ENCODE results near the gene TMEM120B. TPM values are rescaled to one million over a fixed set of nuclear protein-coding genes. Genes with fewer than 3 reads are reported as not detected.
"Not testable (repeated sequence)": the region's sequence is repeated elsewhere in the genome, so short reads cannot be mapped to it uniquely, and the experiment has no call there.

TMEM120B gene
- polyA plus RNA-seq, 1 donor from 2014 or later, result 9.8 TPM

- no peak for TF ChIP-seq REST (IDR thresholded peaks at IDR 0.05; ENCODE audit: borderline replicate concordance)
- no peak for TF ChIP-seq SMC3 (conservative IDR thresholded peaks at IDR 0.05; ENCODE audit: poor library complexity)
- TF ChIP-seq CTCF (IDR thresholded peaks at IDR 0.05; ENCODE audit: poor library complexity, severe bottlenecking), result no peak
- TF ChIP-seq MXI1 (conservative IDR thresholded peaks at IDR 0.05; ENCODE audit: poor library complexity, severe bottlenecking), result no peak
- TF ChIP-seq POLR2AphosphoS5 (IDR thresholded peaks at IDR 0.05), result no peak
- TF ChIP-seq EP300 (conservative IDR thresholded peaks at IDR 0.05; ENCODE audit: poor library complexity, severe bottlenecking), result no peak
- TF ChIP-seq TAF1 (IDR thresholded peaks at IDR 0.05; ENCODE audit: low read depth), result no peak
- TF ChIP-seq RAD21 (conservative IDR thresholded peaks at IDR 0.05), result no peak
- H3K36me3 ChIP-seq (ENCODE audit: insufficient read depth, low read length), result no peaks in the 10 kb centered on the region
Observed at GRCh38 chr12:121688966-121689365, 23.6 kb upstream of the TMEM120B start.

GRCh38 chr12:121689430-121689829 is 23.1 kb upstream of the TMEM120B start:
- Histone ChIP-seq H2AFZ (ENCODE audit: low read depth, low read length) (no peak overlapping the region), H3K9me3 (ENCODE audit: low read length) (no peaks in the 10 kb centered on the region), H3K9ac (ENCODE audit: low read length) (no peak overlapping the region), H3F3A (ENCODE audit: insufficient read depth, low read length, poor library complexity, severe bottlenecking) (no peaks in the 10 kb centered on the region), H3K27ac (ENCODE audit: low read length) (no peak overlapping the region), H3K4me3 (ENCODE audit: low read length) (no peak overlapping the region), H3K4me2 (ENCODE audit: low read length) (no peak overlapping the region), H3K79me2 (replicated peaks; ENCODE audit: insufficient read depth, low read length) (no peaks in the 10 kb centered on the region), H4K20me1 (ENCODE audit: insufficient read depth) (no peaks in the 10 kb centered on the region), H3K9me2 (ENCODE audit: insufficient read depth, low read length) (no peaks in the 10 kb centered on the region), H3K36me3 (ENCODE audit: insufficient read depth, low read length) (no peaks in the 10 kb centered on the region), H3K27me3 (ENCODE audit: insufficient read depth, low read depth, low read length) (no peaks in the 10 kb centered on the region)
- TF ChIP-seq MXI1 (conservative IDR thresholded peaks at IDR 0.05; ENCODE audit: poor library complexity, severe bottlenecking), result no peak

More at GRCh38 chr12:121688966-121689365, 23.6 kb upstream of the TMEM120B start:
- Histone ChIP-seq H3K27ac (ENCODE audit: low read length) (no peak overlapping the region), H3K9ac (ENCODE audit: low read length) (no peak overlapping the region), H2AFZ (ENCODE audit: low read depth, low read length) (no peak overlapping the region), H4K20me1 (ENCODE audit: insufficient read depth) (no peaks in the 10 kb centered on the region), H3K4me3 (ENCODE audit: low read length) (no peak overlapping the region), H3K27me3 (ENCODE audit: insufficient read depth, low read depth, low read length) (no peaks in the 10 kb centered on the region), H3K9me3 (ENCODE audit: low read length) (no peaks in the 10 kb centered on the region), H3K9me2 (ENCODE audit: insufficient read depth, low read length) (no peaks in the 10 kb centered on the region), H3K4me2 (ENCODE audit: low read length) (no peak overlapping the region), H3K79me2 (replicated peaks; ENCODE audit: insufficient read depth, low read length) (no peaks in the 10 kb centered on the region), H3F3A (ENCODE audit: insufficient read depth, low read length, poor library complexity, severe bottlenecking) (no peaks in the 10 kb centered on the region)

- not testable (repeated sequence) for H3K9ac ChIP-seq (ENCODE audit: low read length); H3K27me3 ChIP-seq (ENCODE audit: insufficient read depth, low read depth, low read length); H3K9me2 ChIP-seq (ENCODE audit: insufficient read depth, low read length); H3K79me2 ChIP-seq (replicated peaks; ENCODE audit: insufficient read depth, low read length); H3K4me3 ChIP-seq (ENCODE audit: low read length); H4K20me1 ChIP-seq (ENCODE audit: insufficient read depth); H3F3A ChIP-seq (ENCODE audit: insufficient read depth, low read length, poor library complexity, severe bottlenecking); H2AFZ ChIP-seq (ENCODE audit: low read depth, low read length); H3K4me2 ChIP-seq (ENCODE audit: low read length); H3K36me3 ChIP-seq (ENCODE audit: insufficient read depth, low read length); H3K9me3 ChIP-seq (ENCODE audit: low read length); H3K27ac ChIP-seq (ENCODE audit: low read length)
Observed at GRCh38 chr12:121692744-121693143, 19.8 kb upstream of the TMEM120B start.
